GM21737 (cell line): ENCODE results near the gene KIAA0513.

Source experiments
- ATAC-seq: cut with Tn5 transposase; IDR thresholded peaks from one replicate; pipeline ENCODE4 v1.9.1; 2021; ENCODE audit warnings: mild to moderate bottlenecking, moderate library complexity; ENCODE audit not compliant: unreplicated experiment

KIAA0513 gene

GRCh38 chr16:85129876-85130704, 102.5 kb downstream of the KIAA0513 start:
- no peak for ATAC-seq

GRCh38 chr16:85130705-85131028, 103.1 kb downstream of the KIAA0513 start:
- no peak for ATAC-seq

GRCh38 chr16:85132456-85133289, 105.1 kb downstream of the KIAA0513 start:
- no peak for ATAC-seq

GRCh38 chr16:85133290-85133599, 105.7 kb downstream of the KIAA0513 start:
- ATAC-seq: no peak

GRCh38 chr16:85134076-85134788, 106.6 kb downstream of the KIAA0513 start:
- no peak for ATAC-seq

- no peak for ATAC-seq
These were observed 107.2 kb downstream of the KIAA0513 start for GRCh38 chr16:85134789-85135142.

GRCh38 chr16:85136213-85136701, 108.7 kb downstream of the KIAA0513 start:
- ATAC-seq: no peak

GRCh38 chr16:85136702-85137322, 109.2 kb downstream of the KIAA0513 start:
- ATAC-seq: no peak

- no peak for ATAC-seq
These were observed 109.9 kb downstream of the KIAA0513 start for GRCh38 chr16:85137323-85138072.

GRCh38 chr16:85138073-85138824, 110.7 kb downstream of the KIAA0513 start:
- ATAC-seq: no peak

- ATAC-seq: no peak
These were observed 111.4 kb downstream of the KIAA0513 start for GRCh38 chr16:85138825-85139627.

- ATAC-seq: no peak
These were observed 112.3 kb downstream of the KIAA0513 start for GRCh38 chr16:85139881-85140339.

GRCh38 chr16:85140455-85141012, 112.9 kb downstream of the KIAA0513 start:
- ATAC-seq: no peak

- no peak for ATAC-seq
These were observed 114.0 kb downstream of the KIAA0513 start for GRCh38 chr16:85141491-85142128.

GRCh38 chr16:85142129-85142513, 114.5 kb downstream of the KIAA0513 start:
- no peak for ATAC-seq

GRCh38 chr16:85142771-85143211, 115.2 kb downstream of the KIAA0513 start:
- no peak for ATAC-seq
